SHP77 (cell line): ENCODE data around the gene ARNT2.

Source experiments
- DNase-seq, 2 experiments: peaks; one replicate each; lab custom pipeline; 2025; lab: John Stamatoyannopoulos, UW

The ARNT2 gene

DNA sequence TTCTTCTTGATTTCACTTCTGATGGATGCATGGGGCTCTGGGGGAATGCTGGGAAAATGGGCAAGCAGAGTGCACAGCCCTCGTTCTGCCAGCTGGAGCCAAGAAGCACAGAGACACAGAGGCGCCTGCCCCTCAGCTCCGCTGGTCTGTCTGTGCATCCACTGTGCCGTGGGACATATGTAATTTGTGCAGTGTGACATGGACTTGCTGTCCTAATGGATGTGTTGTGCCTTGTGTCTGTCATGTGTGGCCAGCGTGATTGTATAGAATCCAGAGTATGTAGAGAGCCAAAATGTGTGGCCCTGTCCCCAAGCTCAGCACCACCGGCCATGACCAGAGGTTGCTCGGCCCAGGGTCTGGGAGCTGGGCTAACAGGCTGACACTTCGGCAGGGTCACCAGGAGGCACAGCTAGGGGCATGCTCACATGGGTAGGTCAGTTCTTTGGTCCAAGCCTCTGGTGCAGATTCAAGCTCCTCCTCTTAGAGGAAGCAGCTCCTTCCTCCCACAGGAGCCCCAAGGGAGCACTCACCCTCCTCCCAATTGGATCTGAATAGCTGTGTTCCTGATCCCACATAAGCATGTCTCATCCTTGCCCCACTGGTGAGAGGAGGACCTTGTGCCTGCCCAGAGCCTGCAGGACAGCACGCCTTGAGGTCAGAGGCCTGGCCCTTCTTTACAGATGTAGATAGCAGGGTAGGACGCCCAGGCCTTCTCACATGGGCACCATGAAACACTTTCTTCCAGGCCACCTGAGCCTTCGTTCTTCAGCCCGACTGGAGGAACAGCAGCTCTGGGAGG is 190.1 kb downstream of the ARNT2 start:
- DNase-seq, result no peak

GRCh38 chr15:80595396-80595795 is 191.2 kb downstream of the ARNT2 start:
- no peak for DNase-seq

GRCh38 chr15:80596521-80596976 is 192.4 kb downstream of the ARNT2 start:
- no peak for DNase-seq

DNA sequence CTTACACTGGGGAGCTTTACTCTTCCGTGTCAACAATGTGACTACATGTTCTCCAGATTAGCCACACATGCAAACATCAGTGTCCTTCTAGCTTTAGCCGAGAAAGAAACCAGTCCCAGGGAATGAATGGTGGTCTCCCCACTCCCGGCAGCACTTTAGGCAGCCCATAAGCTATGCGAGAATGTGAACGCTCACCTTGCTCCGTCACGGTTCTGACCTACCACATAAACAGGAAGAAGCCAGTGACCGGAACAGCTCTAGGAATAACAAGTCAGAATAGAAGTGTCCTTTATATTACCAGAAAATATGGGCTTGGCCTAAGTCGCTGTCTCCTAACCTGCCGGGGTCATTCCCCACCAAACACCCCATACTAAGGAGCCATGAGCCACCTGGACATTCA is 192.9 kb downstream of the ARNT2 start:
- DNase-seq, result no peak

DNA sequence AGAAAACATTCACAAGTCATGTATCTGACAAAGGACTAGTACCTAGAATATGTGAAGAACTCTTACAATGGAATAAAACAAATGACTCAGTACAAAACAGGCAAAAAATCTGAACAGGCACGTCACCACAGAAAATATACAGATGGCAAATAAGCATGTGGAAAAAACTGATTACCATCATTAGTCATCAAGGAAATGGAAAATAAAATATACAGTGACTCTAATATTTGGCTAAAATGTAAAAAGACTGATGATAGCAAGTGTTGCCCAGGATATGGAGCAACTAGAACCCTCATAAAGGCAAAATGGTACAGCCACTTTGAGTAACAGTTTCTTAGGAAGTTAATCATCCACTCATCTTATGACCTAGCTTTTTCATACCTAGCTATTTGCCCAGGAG is 195.2 kb downstream of the ARNT2 start:
- no peak for DNase-seq

GRCh38 chr15:80600626-80601025 is 196.4 kb downstream of the ARNT2 start:
- no peak for DNase-seq

DNA sequence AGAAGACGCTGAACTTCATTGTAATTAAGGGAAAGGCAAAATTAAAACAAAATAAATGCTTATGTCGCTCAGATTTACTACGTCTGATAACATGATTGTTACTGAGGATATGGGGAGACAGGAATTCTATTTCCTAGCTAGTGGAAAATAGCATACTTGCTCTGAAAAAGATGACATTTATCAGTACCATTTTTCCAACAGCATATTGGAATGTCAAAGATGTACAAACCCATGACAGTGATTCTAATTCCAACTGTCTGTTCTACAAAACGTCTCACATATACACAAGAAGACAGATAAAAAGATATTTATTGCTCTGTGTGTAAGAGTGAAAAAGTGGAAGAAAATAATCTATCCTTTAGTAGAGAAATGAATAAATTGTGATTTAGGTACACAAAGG is 197.1 kb downstream of the ARNT2 start:
- no peak for DNase-seq

- no peak for DNase-seq
These were observed 200.7 kb downstream of the ARNT2 start for GRCh38 chr15:80604583-80605575.

- no peak for DNase-seq
These were observed 201.5 kb downstream of the ARNT2 start for GRCh38 chr15:80605591-80606150.

GRCh38 chr15:80606511-80607071 is 202.4 kb downstream of the ARNT2 start:
- DNase-seq, result no peak

- DNase-seq, result no peak
These were observed 203.3 kb downstream of the ARNT2 start for GRCh38 chr15:80607287-80607980.

GRCh38 chr15:80608688-80609087 is 204.5 kb downstream of the ARNT2 start:
- no peak for DNase-seq

GRCh38 chr15:80609091-80609490 is 204.9 kb downstream of the ARNT2 start:
- DNase-seq, result no peak

DNA sequence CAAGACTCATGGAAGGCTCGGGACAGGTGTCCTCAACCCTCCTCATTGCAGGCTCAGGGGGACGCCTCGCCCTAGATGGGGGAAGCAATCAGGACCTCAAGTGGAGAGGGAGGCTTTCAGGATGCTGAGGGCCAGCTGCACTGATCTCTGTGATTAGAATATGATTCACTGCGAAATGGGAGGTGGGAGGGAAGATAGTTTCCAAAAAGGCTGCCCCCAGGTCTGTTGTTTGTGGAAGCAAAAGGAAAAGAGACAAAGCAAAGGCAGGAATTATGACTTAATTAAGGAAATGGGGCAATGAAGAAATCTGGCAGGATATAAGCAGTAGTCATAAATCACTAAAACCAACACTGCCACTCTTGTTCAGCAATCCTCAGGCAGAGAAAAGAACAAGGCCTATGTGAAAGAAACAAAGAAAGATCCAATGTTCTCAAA is 205.3 kb downstream of the ARNT2 start:
- peak in 1 of 2 experiments; percentile 31 for DNase-seq

DNA sequence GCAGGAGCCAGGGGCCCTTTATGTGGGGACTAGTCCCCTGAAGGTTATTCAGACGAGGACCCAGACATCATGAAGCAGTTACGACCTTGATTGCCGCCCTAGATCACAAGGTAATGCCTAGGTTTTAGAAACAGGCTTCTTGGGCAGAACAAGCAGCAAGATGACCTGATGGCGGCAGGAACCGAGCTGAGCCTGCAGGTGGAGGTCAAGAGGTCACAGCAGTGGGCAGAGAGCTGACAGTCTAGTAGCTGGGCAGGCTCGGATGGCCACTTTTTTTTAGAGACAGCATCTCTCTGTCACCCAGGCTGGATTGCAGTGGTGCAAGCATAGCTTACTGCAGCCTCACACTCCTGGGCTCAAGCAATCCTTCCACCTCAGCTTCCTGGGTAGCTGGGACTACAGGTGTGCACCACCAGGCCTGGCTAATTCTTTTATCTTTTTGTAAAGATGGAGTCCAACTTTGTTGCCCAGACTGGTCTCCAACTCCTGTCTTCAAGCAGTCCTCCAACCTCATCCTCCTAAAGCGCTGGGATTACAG is 207.4 kb downstream of the ARNT2 start:
- no peak for DNase-seq

DNA sequence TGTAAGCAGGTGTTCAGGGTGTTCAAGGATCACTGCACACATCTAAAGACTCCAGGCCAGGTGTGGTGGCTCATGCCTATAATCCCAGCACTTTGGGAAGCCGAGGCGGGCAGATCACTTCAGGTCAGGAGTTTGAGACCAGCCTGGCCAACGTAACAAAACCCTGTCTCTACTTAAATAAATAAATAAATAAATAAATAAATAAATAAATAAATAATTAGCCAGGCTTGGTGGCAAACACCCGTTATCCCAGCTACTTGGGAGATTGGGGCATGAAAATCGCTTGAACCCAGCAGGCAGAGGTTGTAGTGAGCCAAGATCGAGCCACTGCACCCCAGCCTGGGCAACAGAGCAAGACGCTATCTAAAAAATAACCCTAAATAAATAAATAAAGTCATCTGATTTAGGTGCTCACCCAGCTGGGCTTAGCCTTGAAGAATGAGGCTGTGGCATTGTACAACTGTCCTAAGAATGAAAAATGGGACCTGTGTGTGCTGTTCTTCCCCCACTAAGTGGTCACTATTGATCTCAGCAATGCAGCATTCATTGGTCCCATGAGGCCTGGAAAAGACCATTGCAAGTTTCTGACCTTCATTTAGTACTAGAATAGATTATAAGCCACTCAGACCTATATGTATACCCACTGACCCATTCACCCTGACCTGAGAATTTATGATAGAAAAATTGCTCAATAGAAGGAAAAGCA is 208.1 kb downstream of the ARNT2 start:
- no peak for DNase-seq

DNA sequence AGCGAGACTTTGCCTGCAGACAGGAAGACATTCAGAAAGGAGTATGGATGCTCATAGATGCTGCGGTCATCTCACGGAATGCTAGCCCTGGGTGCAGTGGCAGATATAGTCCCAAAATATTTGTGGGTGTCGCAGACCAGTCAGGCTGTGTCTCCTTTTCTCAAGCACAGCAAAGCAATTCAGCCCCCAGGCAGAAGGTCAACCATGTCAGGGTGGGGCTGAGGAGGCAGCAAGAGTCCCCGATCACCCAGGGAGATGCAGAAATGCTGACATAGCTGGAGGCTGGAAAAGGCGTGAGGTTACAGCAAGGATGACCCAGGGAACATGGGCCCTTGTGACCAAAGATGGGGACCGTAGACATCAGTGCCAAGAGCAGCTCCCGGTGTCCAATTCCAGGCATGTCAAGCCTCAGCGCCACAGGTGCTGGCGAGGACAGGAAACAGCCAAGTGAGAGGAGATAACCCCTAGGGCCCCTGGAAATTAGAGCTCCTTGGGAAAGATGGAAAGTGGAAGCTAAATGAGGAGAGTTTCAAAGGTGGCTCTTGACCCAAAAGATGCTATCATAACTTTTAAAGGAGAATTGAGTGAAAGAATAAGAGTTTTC is 209.7 kb downstream of the ARNT2 start:
- DNase-seq, result no peak

DNA sequence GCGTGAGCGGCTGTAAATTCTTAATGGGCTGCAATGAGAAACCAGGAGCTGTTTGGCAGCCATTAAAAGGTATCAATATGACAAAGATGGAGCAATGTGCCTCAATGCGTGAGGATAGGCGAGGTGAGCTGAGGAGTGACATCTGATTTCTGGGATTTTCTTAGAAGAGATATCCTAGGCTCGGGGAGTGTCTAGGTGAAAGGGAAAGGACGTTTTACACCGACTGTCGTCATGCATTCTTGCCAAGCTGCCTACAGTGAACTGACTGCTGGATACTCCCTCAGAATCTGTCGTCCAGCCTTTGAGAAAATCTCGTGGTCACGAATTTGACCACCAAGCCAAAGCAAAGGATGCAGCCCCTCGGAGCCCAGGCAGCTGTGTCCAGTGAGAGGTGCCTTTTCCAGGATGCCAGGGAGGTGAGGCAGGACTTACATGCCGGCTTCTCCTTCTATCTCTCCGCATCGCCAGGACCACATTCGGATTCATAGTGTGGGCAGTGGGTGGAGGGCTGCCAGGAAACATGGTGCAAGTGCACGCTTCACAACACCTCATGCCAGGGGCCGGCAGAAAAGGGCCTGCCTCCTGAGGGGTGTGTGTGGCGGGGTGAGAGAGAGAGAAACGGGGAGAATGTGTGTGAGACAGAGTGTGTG is 210.7 kb downstream of the ARNT2 start:
- DNase-seq, result no peak

DNA sequence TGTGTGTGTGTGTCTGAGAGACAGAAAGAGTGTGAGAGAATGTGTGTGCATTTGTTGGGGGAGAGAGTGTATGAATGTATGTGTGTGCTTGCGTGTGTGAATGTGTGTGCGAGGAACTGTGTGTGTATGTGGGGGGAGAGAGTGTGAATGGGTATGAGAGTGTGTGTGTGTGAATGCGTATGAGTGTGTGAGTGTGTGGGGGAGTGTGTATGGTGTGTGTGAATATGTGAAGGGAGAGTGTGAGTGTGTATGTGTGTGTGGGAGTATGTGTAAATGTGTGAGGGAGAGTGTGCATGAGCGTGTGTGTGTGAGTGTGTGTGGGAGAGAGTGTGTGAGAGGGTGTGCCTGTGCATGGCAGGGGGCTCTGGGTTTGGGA is 211.2 kb downstream of the ARNT2 start:
- DNase-seq, result no peak
